HEK293 (cell line): ENCODE measurements around the gene GPR162.

Experiments
- FEZF1 ChIP-seq: fragments of 450-650 bp; formaldehyde crosslinking; IDR thresholded peaks from 2 replicates; pipeline ENCODE4 v1.5.1; 2016; ENCODE audit warnings: missing biosample characterization, missing genetic modification characterization
- GFI1B ChIP-seq: fragments of 450-650 bp; formaldehyde crosslinking; IDR thresholded peaks from 2 replicates; pipeline ENCODE4 v1.5.1; 2016; ENCODE audit warnings: missing biosample characterization, missing genetic modification characterization
- HOXC10 ChIP-seq: sonication (generic); formaldehyde crosslinking; IDR thresholded peaks from 2 replicates; pipeline ENCODE4 v1.8.1; 2023; ENCODE audit warnings: mild to moderate bottlenecking, missing genetic modification reagents
- KLF1 ChIP-seq: fragments of 450-650 bp; formaldehyde crosslinking; IDR thresholded peaks from 2 replicates; pipeline ENCODE4 v1.5.1; 2016; ENCODE audit warnings: missing biosample characterization, missing genetic modification characterization
- KLF10 ChIP-seq: fragments of 450-650 bp; IDR thresholded peaks from 2 replicates; pipeline ENCODE4 v1.5.1; 2018; ENCODE audit warnings: missing biosample characterization, mild to moderate bottlenecking, missing genetic modification characterization
- KLF7 ChIP-seq: fragments of 450-650 bp; formaldehyde crosslinking; IDR thresholded peaks from 2 replicates; pipeline ENCODE4 v1.5.1; 2016; ENCODE audit warnings: missing biosample characterization, missing genetic modification characterization, borderline replicate concordance
- MZF1 ChIP-seq: fragments of 450-650 bp; formaldehyde crosslinking; IDR thresholded peaks from 2 replicates; pipeline ENCODE4 v1.5.1; 2017; ENCODE audit warnings: missing biosample characterization, missing genetic modification characterization, borderline replicate concordance
- PRDM1 ChIP-seq: fragments of 450-650 bp; formaldehyde crosslinking; IDR thresholded peaks from 2 replicates; pipeline ENCODE4; 2016; ENCODE audit warnings: missing biosample characterization, missing genetic modification characterization
- SP2 ChIP-seq: fragments of 450-650 bp; formaldehyde crosslinking; IDR thresholded peaks from 2 replicates; pipeline ENCODE4 v1.5.1; 2016; ENCODE audit warnings: missing biosample characterization, missing genetic modification characterization
- SP3 ChIP-seq: fragments of 450-650 bp; formaldehyde crosslinking; IDR thresholded peaks from 2 replicates; pipeline ENCODE4 v1.5.1; 2016; ENCODE audit warnings: missing biosample characterization, missing genetic modification characterization
- ZBTB1 ChIP-seq: fragments of 450-650 bp; formaldehyde crosslinking; IDR thresholded peaks from 2 replicates; pipeline ENCODE4 v1.5.1; 2016; ENCODE audit warnings: missing biosample characterization, missing genetic modification characterization
- ZBTB17 ChIP-seq: fragments of 450-650 bp; formaldehyde crosslinking; IDR thresholded peaks from 2 replicates; pipeline ENCODE4 v1.5.1; 2016; ENCODE audit warnings: missing biosample characterization, missing genetic modification characterization
- ZFP69B ChIP-seq: fragments of 450-650 bp; formaldehyde crosslinking; IDR thresholded peaks from 2 replicates; pipeline ENCODE4 v1.5.1; 2016; ENCODE audit warnings: missing biosample characterization, missing genetic modification characterization
- ZNF155 ChIP-seq: fragments of 450-650 bp; formaldehyde crosslinking; IDR thresholded peaks from 2 replicates; pipeline ENCODE4 v1.5.1; 2016; ENCODE audit warnings: missing biosample characterization, missing genetic modification characterization
- ZNF175 ChIP-seq: fragments of 450-650 bp; formaldehyde crosslinking; IDR thresholded peaks from 2 replicates; pipeline ENCODE4 v1.5.1; 2016; ENCODE audit warnings: missing biosample characterization, missing genetic modification characterization
- ZNF239 ChIP-seq: fragments of 450-650 bp; formaldehyde crosslinking; IDR thresholded peaks from 2 replicates; pipeline ENCODE4 v1.5.1; 2016; ENCODE audit warnings: missing biosample characterization, missing genetic modification characterization
- ZNF274 ChIP-seq, 2 experiments: fragments of 200-500 bp in 1 of 2; fragments of 450-650 bp in 1 of 2; sonication (Bioruptor generic) in 1 of 2; formaldehyde crosslinking in 1 of 2; IDR thresholded peaks; 2 replicates each; pipeline versions ENCODE4 v1.5.1 to v1.6.1; 2014 to 2016; ENCODE audit warnings: borderline replicate concordance in 1 of 2, inconsistent platforms in 1 of 2, low read length in 1 of 2, missing biosample characterization in 1 of 2, missing genetic modification characterization in 1 of 2
- ZNF341 ChIP-seq: fragments of 450-650 bp; formaldehyde crosslinking; IDR thresholded peaks from 2 replicates; pipeline ENCODE4; 2016; ENCODE audit warnings: low read depth, missing biosample characterization, missing genetic modification characterization
- ZNF530 ChIP-seq: fragments of 450-650 bp; formaldehyde crosslinking; IDR thresholded peaks from 2 replicates; pipeline ENCODE4 v1.5.1; 2016; ENCODE audit warnings: low read depth, missing biosample characterization, missing genetic modification characterization
- ZNF548 ChIP-seq: fragments of 450-650 bp; formaldehyde crosslinking; IDR thresholded peaks from 2 replicates; pipeline ENCODE4 v1.5.1; 2016; ENCODE audit warnings: missing biosample characterization, missing genetic modification characterization
- ZNF549 ChIP-seq: fragments of 450-650 bp; IDR thresholded peaks from 2 replicates; pipeline ENCODE4 v1.5.1; 2018; ENCODE audit warnings: missing biosample characterization, missing genetic modification characterization, mild to moderate bottlenecking, inconsistent platforms, moderate library complexity
- ZNF561 ChIP-seq: fragments of 450-650 bp; IDR thresholded peaks from 2 replicates; pipeline ENCODE4 v1.5.1; 2018; ENCODE audit warnings: missing biosample characterization, missing genetic modification characterization, borderline replicate concordance
- ZNF571 ChIP-seq: fragments of 450-650 bp; formaldehyde crosslinking; IDR thresholded peaks from 2 replicates; pipeline ENCODE4 v1.5.0; 2017; ENCODE audit warnings: missing biosample characterization, missing genetic modification characterization
- ZNF600 ChIP-seq: fragments of 450-650 bp; formaldehyde crosslinking; IDR thresholded peaks from 2 replicates; pipeline ENCODE4 v1.5.1; 2016; ENCODE audit warnings: missing biosample characterization, missing genetic modification characterization
- ZNF677 ChIP-seq: fragments of 450-650 bp; IDR thresholded peaks from 2 replicates; pipeline ENCODE4 v1.5.0; 2018; ENCODE audit warnings: missing biosample characterization, mild to moderate bottlenecking, missing genetic modification characterization, moderate library complexity
- ZNF707 ChIP-seq: fragments of 450-650 bp; formaldehyde crosslinking; IDR thresholded peaks from 2 replicates; pipeline ENCODE4 v1.5.1; 2016; ENCODE audit warnings: missing biosample characterization, missing genetic modification characterization
- ZNF768 ChIP-seq: fragments of 450-650 bp; formaldehyde crosslinking; IDR thresholded peaks from 2 replicates; pipeline ENCODE4 v1.5.1; 2018; ENCODE audit warnings: missing biosample characterization, mild to moderate bottlenecking, missing genetic modification characterization
- ZNF791 ChIP-seq: fragments of 450-650 bp; formaldehyde crosslinking; IDR thresholded peaks from 2 replicates; pipeline ENCODE4 v1.5.1; 2016; ENCODE audit warnings: missing biosample characterization, missing genetic modification characterization
- ZNF792 ChIP-seq: fragments of 450-650 bp; formaldehyde crosslinking; IDR thresholded peaks from 2 replicates; pipeline ENCODE4 v1.5.1; 2016; ENCODE audit warnings: missing biosample characterization, missing genetic modification characterization
- ZNF843 ChIP-seq: fragments of 450-650 bp; formaldehyde crosslinking; IDR thresholded peaks from 2 replicates; pipeline ENCODE4 v1.5.1; 2016; ENCODE audit warnings: missing biosample characterization, missing genetic modification characterization
- TF ChIP-seq, protein P1 (sequence below): fragments of 450-650 bp; formaldehyde crosslinking; IDR thresholded peaks from 2 replicates; pipeline ENCODE4 v1.5.1; 2017; ENCODE audit warnings: missing biosample characterization, missing genetic modification characterization
- TF ChIP-seq, protein P2 (sequence below): fragments of 450-650 bp; formaldehyde crosslinking; IDR thresholded peaks from 2 replicates; pipeline ENCODE4 v1.5.1; 2016; ENCODE audit warnings: missing biosample characterization, missing genetic modification characterization
- TF ChIP-seq, protein P3 (sequence below): fragments of 450-650 bp; IDR thresholded peaks from 2 replicates; pipeline ENCODE4 v1.5.1; 2018; ENCODE audit warnings: missing biosample characterization, mild to moderate bottlenecking, missing genetic modification characterization
- TF ChIP-seq, protein P4 (sequence below): fragments of 450-650 bp; formaldehyde crosslinking; optimal IDR thresholded peaks from 2 replicates; pipeline ENCODE3; 2016; ENCODE audit warnings: missing biosample characterization, mild to moderate bottlenecking, missing genetic modification characterization

Gene GPR162

DNA sequence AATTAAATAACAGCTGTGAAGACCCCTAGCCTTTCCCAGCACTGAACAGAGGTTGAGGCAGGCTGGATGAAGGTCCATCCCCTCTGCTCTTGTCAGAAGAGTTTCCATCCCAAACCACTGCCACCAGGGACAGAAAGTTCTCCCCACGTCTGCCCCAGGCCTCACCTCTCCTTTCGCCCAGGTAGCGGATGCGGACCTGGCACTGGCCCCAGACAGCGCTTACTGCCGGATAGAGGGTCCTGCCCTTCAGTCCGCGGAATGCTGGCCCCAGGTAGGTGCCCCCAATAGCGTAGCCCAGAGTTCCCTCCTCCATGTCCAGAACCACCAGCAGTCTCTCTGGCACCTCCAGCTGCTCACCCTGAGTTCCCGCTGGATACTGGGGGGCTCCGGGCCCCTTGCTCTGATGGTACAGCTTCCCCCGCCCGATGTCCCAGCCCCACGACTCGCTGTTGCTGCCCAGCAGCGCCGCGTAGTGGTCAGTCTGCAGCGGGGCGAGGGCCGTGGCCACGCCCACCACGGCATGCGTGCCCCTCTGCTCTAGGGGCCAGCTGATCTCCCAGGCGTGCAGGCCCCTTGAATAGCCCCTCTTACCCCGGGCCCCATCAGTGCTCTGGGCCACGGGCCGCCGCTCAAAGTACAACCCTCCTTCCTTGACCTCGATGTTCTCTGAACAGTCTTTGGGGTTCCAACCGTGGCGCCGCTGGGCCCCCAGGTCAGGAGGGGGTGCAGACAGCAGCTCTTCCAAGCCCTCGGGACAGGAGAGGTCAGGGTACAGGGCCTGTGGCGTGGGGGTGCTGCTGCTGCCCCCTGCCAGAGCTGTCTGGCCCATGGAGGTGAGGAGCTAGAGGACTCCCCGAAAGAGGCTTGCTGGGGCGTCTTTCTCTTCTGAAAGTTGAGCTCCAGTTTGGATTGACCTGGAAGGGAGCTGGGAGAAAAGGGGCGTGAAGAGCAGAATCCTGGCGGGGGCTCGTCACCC is 50.7 kb downstream of the GPR162 start (continued):
- TF ChIP-seq ZNF768 (tag by site-specific recombination) = no peak
- TF ChIP-seq ZNF571 (tag by site-specific recombination) = no peak
- peak; percentile 79 for TF ChIP-seq KLF1 (tag by site-specific recombination)
- TF ChIP-seq ZNF155 (tag by site-specific recombination) = no peak
- TF ChIP-seq ZNF239 (tag by site-specific recombination) = no peak
- TF ChIP-seq ZNF677 = no peak
- TF ChIP-seq SP3 (tag by site-specific recombination) = peak; percentile 71
- TF ChIP-seq ZBTB1 (tag by site-specific recombination) = no peak
- TF ChIP-seq ZNF341 (tag by site-specific recombination) = peak; percentile 88
- TF ChIP-seq ZNF600 (tag by site-specific recombination) = 0 out of 2 replicates have a peak, but pooled peaks have one; percentile 49
- TF ChIP-seq, protein P1, sequence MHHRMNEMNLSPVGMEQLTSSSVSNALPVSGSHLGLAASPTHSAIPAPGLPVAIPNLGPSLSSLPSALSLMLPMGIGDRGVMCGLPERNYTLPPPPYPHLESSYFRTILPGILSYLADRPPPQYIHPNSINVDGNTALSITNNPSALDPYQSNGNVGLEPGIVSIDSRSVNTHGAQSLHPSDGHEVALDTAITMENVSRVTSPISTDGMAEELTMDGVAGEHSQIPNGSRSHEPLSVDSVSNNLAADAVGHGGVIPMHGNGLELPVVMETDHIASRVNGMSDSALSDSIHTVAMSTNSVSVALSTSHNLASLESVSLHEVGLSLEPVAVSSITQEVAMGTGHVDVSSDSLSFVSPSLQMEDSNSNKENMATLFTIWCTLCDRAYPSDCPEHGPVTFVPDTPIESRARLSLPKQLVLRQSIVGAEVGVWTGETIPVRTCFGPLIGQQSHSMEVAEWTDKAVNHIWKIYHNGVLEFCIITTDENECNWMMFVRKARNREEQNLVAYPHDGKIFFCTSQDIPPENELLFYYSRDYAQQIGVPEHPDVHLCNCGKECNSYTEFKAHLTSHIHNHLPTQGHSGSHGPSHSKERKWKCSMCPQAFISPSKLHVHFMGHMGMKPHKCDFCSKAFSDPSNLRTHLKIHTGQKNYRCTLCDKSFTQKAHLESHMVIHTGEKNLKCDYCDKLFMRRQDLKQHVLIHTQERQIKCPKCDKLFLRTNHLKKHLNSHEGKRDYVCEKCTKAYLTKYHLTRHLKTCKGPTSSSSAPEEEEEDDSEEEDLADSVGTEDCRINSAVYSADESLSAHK (tag by site-specific recombination) = peak; percentile 29; the same call in 1 of the 2 replicates
- TF ChIP-seq FEZF1 (tag by site-specific recombination) = no peak
- peak; percentile 62; the same call in 1 of the 2 replicates for TF ChIP-seq KLF10 (tag by site-specific recombination)
- no peak for TF ChIP-seq MZF1 (tag by site-specific recombination)
- peak; percentile 57 for TF ChIP-seq ZNF561 (tag by site-specific recombination)
- TF ChIP-seq ZNF175 = no peak
- TF ChIP-seq, protein P2, sequence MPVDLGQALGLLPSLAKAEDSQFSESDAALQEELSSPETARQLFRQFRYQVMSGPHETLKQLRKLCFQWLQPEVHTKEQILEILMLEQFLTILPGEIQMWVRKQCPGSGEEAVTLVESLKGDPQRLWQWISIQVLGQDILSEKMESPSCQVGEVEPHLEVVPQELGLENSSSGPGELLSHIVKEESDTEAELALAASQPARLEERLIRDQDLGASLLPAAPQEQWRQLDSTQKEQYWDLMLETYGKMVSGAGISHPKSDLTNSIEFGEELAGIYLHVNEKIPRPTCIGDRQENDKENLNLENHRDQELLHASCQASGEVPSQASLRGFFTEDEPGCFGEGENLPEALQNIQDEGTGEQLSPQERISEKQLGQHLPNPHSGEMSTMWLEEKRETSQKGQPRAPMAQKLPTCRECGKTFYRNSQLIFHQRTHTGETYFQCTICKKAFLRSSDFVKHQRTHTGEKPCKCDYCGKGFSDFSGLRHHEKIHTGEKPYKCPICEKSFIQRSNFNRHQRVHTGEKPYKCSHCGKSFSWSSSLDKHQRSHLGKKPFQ (tag by site-specific recombination) = no peak
- TF ChIP-seq, protein P3, sequence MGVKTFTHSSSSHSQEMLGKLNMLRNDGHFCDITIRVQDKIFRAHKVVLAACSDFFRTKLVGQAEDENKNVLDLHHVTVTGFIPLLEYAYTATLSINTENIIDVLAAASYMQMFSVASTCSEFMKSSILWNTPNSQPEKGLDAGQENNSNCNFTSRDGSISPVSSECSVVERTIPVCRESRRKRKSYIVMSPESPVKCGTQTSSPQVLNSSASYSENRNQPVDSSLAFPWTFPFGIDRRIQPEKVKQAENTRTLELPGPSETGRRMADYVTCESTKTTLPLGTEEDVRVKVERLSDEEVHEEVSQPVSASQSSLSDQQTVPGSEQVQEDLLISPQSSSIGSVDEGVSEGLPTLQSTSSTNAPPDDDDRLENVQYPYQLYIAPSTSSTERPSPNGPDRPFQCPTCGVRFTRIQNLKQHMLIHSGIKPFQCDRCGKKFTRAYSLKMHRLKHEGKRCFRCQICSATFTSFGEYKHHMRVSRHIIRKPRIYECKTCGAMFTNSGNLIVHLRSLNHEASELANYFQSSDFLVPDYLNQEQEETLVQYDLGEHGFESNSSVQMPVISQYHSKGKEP (tag by site-specific recombination) = no peak
- TF ChIP-seq ZNF548 (tag by site-specific recombination) = no peak
- no peak for TF ChIP-seq ZNF530 (tag by site-specific recombination)
- TF ChIP-seq SP2 (tag by site-specific recombination) = peak; percentile 35; the same call in 1 of the 2 replicates
- TF ChIP-seq ZNF274 (IDR thresholded peaks at IDR 0.05; ENCODE audit: low read length) = no peak
- TF ChIP-seq ZNF274 (tag by site-specific recombination; IDR thresholded peaks at IDR 0.05; ENCODE audit: borderline replicate concordance) = no peak
- TF ChIP-seq ZNF792 (tag by site-specific recombination) = no peak
- no peak for TF ChIP-seq ZNF791 (tag by site-specific recombination)
- TF ChIP-seq, protein P4, sequence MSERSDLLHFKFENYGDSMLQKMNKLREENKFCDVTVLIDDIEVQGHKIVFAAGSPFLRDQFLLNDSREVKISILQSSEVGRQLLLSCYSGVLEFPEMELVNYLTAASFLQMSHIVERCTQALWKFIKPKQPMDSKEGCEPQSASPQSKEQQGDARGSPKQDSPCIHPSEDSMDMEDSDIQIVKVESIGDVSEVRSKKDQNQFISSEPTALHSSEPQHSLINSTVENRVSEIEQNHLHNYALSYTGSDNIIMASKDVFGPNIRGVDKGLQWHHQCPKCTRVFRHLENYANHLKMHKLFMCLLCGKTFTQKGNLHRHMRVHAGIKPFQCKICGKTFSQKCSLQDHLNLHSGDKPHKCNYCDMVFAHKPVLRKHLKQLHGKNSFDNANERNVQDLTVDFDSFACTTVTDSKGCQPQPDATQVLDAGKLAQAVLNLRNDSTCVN (tag by site-specific recombination) = no peak
- peak; percentile 43; the same call in 1 of the 2 replicates for TF ChIP-seq ZNF843 (tag by site-specific recombination)
- no peak for TF ChIP-seq ZNF549 (tag by site-specific recombination)
- peak; percentile 47; the same call in 1 of the 2 replicates for TF ChIP-seq ZFP69B (tag by site-specific recombination)
- TF ChIP-seq HOXC10 (CRISPR knock-in tag) = 0 out of 2 replicates have a peak, but pooled peaks have one; percentile 30
- TF ChIP-seq PRDM1 = peak; percentile 92
- TF ChIP-seq ZNF707 = no peak
- TF ChIP-seq KLF7 = 0 out of 2 replicates have a peak, but pooled peaks have one; percentile 59
- no peak for TF ChIP-seq GFI1B (tag by site-specific recombination)
- no peak; the same call in 1 of the 2 replicates for TF ChIP-seq ZBTB17 (tag by site-specific recombination)
